GM19328 (cell line): ENCODE data around the gene EPGN.
"Not testable (repeated sequence)": the region's sequence is repeated elsewhere in the genome, so short reads cannot be mapped to it uniquely, and the experiment has no call there.

Experiments used
- ATAC-seq: cut with Tn5 transposase; IDR thresholded peaks from one replicate; pipeline ENCODE4 v1.9.1; 2021; ENCODE audit warnings: mild to moderate bottlenecking, moderate library complexity; ENCODE audit not compliant: unreplicated experiment

EPGN gene

DNA sequence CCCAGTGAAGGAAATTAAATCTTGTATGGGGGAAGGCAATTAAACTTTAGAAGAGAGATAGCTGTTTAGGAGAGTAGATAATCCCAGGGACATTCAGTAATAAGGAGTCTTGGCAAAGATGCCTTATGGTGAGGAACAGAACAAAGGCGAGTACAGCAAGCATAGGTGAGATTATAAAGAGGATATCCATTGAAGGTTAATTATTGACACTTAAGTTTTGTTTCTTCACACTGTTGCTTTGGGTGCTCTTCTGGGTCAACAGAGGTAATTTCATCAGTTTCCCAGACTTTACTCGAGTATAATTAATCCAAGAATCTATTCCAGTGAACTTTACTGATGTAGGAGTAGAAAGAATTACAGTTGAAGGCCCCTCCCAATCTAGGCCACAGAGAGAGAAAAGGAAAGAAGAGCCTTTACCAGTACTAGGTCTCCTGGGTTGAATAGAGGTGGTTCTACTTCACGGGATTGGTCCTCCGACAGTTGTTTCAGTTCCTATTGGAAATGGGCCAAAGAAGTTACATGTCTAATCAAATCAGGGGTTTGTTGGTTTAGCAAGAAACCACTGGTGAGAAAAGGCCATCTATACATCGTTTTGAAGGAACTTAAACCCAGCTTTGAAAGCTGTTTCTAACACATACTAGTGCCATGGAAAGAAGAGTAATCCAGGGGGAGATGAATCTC, 27.2 kb downstream of the EPGN start:
- ATAC-seq, result peak; percentile 84

DNA sequence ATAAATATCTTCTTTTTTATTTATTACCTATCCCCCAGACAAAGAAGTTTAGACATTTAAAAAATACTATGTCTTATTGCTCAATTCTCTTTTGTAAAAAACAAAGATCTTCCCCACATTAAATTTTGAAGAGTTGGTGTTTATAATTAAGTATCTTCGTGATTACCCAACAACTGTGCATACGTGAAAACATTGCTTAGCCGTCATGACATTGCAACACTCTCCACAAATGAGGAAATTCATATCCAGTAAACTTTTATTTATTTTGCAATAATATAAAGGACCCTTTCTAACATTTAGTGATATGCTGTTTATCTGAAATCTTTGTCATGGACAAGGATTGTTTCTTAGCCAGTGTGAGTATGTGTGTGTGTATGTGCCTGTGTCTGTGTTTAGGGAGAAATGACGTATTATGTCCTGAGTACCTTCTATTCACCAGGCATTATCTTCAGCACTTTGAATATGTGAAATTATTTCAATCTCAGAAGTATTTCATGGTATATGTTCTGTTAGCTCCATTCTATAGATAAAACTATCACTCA, 30.6 kb downstream of the EPGN start:
- ATAC-seq, result no peak

DNA sequence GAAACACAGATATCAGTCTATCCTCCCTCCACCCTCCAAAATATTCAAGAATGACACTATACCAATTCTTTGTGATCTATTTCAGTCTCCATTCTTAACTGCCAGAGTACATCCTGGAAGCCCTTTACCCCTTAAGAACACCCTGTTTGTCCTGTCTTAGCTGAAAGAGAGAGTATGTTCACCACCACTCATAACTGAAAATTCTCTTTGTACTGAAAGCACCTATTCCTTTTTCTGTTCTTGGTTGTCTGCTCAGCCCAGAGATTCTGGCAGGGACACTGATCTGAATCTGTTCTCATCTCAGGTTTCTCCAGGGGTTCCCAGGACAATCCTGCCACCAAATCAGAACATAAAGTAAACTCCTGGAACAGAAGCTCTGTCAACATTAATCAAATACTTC, 31.2 kb downstream of the EPGN start:
- ATAC-seq, result no peak

DNA sequence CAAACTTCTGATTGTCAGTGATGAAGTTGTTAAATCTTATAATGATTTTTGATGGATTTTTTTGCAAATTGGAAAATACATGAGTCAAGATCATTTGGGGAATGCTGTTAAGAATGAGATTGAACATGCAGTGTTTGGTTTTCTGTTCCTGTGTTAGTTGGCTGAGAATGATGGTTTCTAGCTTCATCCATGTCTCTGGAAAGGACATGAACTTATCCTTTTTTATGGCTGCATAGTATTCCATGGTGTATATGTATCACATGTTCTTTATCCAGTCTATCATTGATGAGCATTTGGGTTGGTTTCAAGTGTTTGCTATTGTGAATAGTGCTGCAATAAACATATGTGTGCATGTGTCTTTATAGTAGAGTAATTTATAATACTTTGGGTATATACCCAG, 32.2 kb downstream of the EPGN start:
- not testable (repeated sequence) for ATAC-seq

DNA sequence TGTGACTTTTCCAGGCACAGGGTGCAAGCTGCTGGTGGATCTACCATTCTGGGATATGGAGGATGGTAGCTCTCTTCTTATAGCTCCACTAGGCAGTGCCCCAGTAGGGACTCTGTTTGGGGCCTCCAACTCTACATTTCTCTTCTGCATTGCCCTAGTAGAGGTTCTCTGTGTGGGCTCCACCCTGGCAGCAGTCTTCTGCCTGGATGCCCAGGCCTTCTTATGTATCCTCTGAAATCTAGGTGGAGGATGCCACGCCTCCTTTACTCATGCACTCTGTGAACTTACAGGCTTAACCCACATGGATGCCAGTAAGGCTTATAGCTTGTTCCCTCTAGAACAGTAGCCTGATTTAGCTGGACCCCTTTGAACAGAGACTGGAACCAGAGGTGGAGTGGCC, 35.8 kb downstream of the EPGN start:
- no peak for ATAC-seq

DNA sequence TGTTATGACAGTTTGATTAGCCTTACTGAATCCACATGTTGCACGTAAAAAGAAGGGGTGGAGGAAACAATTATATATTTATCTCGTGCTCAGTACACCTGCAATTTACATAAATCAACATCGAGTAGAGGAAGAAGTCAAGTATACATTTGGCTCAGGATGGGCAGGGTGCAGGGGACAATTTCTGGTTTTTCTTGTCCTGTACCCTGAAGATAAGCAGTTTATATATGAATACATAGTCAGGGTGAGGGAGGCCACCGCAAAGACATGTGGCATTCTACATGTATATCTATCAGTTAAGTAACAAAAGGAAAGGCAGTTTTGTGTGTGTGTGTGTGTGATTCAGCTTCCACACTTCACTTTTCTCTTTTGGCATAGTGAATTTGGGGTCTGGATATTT, 45.6 kb downstream of the EPGN start:
- no peak for ATAC-seq

DNA sequence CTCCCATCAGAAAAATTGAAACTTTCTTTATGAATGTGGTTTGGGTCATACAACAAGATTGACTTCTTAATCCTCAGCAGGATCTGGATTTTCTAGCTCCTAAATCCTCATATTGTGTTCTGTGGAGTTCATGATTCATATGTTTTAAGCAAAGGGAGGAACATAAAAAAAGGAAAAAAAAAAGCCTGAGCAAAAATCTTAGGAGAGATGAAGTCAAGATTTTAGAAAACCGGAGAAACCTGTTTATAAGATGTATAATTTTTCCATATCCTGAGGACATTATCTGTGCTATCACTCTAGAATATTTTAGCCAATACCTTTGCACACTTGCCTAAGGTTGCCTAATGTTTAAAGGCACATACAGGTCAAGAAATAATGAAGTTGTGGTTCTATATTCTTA, 49.7 kb downstream of the EPGN start:
- ATAC-seq, result no peak

DNA sequence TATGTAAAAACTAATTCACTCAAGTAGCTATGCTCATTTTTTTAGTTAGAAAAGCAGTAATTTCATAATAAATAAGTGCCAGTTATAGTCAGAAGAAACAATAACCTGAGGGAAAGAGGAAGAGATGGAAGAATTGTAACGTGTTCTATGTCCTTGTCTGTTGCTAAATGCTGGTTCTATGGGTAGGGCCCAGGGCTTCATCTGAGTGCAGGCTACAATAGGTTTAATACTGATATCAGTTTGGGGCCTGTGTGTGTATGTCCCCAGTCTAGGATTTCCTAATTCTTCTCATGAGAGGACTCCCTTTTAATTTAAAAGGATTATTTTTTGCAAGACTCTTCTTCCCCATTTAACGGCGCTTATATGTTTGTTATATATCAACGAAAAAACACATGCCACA, 53.4 kb downstream of the EPGN start:
- no peak for ATAC-seq

DNA sequence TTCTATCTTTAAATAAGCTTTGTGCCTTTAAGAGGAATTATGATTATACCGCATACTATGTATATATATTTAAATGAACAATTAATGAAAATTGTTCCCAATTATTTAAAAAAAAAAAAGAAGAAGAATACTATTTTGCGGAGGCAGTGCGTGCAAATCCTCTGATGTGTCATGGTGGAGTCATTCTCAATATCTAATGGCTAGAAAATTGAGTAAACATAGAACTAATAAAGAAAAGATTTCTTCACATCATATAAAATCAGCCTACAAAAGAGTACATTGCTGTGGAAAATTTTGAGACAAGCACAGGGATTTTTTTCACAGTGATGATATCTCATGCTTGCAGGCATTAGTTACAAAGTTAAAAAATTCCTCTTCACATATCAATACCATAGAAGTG, 54.1 kb downstream of the EPGN start:
- no peak for ATAC-seq

DNA sequence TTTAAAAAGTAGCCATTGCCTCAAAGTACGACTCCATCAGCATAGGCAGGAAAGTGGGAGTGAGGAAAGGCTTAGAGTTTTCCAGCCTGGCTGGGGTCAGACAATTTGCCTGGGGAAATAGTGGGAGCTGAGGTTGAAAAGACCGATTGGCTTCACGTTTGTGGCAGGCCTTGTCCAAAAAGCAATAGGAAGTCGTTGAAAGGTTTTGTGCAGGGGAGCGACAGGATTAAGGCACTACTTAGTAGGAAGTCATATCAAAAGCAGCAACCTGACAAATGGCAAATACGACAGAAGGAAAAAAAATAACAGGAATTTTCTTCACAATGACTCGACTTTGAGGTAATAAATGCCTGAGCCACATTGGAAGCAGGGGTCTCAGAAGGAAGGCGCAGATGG, 56.0 kb downstream of the EPGN start:
- ATAC-seq, result no peak

DNA sequence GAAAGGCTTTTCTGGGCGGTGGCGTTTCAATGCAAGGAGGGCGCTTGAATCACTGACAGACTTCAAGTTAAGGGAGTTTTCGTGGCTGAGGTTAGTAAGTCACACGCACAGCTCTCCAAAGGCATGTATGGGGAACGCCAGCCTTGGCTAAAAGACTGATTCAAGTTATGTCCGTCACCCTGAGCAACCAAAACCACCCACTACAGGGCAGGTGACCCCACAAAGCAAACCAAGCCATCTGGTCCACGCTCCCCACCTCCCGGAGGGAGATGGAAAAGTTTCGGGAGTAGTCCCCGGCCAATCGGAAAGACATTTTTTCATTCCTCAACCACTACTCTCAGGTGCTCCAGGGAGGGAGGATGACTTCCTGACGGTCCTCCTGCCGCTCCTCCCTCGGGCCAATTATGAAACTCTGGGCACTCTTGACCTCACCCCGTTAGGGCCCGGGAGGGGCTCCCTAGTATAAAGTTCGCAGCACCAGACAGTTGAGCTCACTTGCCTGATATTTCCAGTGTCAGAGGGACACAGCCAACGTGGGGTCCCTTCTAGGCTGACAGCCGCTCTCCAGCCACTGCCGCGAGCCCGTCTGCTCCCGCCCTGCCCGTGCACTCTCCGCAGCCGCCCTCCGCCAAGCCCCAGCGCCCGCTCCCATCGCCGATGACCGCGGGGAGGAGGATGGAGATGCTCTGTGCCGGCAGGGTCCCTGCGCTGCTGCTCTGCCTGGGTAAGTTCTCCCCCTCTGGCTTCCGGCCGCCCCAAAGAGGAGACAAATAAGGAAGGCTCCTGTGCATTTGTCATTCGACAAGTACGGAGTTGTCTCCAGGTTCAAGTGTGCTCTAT, 56.6 kb downstream of the EPGN start, which contains the start of gene EREG:
TSS of gene EREG (plus strand) at position 494 of the 840 bp plus-strand sequence. CDS start at position 658, 164 bp downstream.
- no peak for ATAC-seq

DNA sequence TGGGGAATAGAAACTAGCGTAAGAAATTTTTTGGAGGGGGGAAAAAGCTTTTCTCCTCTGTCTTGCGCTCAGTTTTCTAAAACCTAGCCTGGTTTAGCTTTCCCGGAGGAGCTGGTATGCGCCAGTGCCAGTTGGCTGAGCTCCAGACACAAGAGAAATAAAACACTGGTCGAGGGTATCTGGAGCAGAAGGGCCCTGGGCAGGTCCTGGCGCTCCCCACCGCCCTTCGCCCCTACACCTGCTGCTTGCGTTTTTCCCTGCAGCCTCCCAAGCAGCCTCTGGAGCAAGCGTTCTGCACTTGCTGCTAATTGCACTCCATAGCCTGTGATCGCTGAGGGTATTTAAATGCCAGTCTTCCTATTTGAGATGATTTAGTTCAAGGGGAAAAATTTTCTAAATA, 57.5 kb downstream of the EPGN start:
- ATAC-seq, result no peak
